Karpas-422 (cell line): ENCODE data around the gene KSR2. TPM values are rescaled to one million over a fixed set of nuclear protein-coding genes. Genes with fewer than 3 reads are reported as not detected.
A peak's percentile ranks its signal among the peaks of the same experiment; 100 is the strongest.

Experiments used
- DNase-seq: peaks from one replicate; pipeline ENCODE4 v3.0.0-alpha.2; 2015
- H2AFZ ChIP-seq: fragments of 200-600 bp; sonication (generic); 2 replicates; pipeline ENCODE4 v1.6.1; 2014; ENCODE audit warnings: antibody characterized with exemption, low read length, mixed read lengths
- H3K27ac ChIP-seq: fragments of 200-600 bp; sonication (generic); 2 replicates; pipeline ENCODE4 v1.5.1; 2014; ENCODE audit warnings: mild to moderate bottlenecking, low read length, moderate library complexity
- H3K27me3 ChIP-seq: fragments of 200-600 bp; sonication (generic); 2 replicates; pipeline ENCODE4 v1.6.1; 2014; ENCODE audit warnings: low read length, mixed read lengths
- H3K36me3 ChIP-seq: fragments of 200-600 bp; sonication (generic); 2 replicates; pipeline ENCODE4 v1.6.1; 2014; ENCODE audit warnings: low read length, mixed read lengths; ENCODE audit not compliant: insufficient read depth
- H3K4me1 ChIP-seq: fragments of 200-600 bp; sonication (generic); 2 replicates; pipeline ENCODE4 v1.6.1; 2014; ENCODE audit warnings: mild to moderate bottlenecking, low read length, mixed read lengths
- H3K4me2 ChIP-seq: fragments of 200-600 bp; sonication (generic); 2 replicates; pipeline ENCODE4 v1.6.1; 2014; ENCODE audit warnings: low read length, low read depth, mild to moderate bottlenecking; ENCODE audit not compliant: poor library complexity, severe bottlenecking
- H3K4me3 ChIP-seq: fragments of 200-600 bp; sonication (generic); 2 replicates; pipeline ENCODE4 v1.5.1; 2014; ENCODE audit warnings: mild to moderate bottlenecking, antibody characterized with exemption, low read length, mixed read lengths
- H3K79me2 ChIP-seq: fragments of 200-600 bp; sonication (generic); 2 replicates; pipeline ENCODE4 v1.6.1; 2014; ENCODE audit warnings: mild to moderate bottlenecking, low read length, mixed read lengths
- H3K9ac ChIP-seq: fragments of 200-600 bp; sonication (generic); 2 replicates; pipeline ENCODE4 v1.6.0; 2014; ENCODE audit warnings: low read length
- H3K9me2 ChIP-seq: fragments of 200-600 bp; sonication (generic), shearing (Covaris generic); replicated peaks from 2 replicates; pipeline ENCODE4 v1.6.0; 2014; ENCODE audit warnings: mild to moderate bottlenecking, low read length, moderate library complexity; ENCODE audit not compliant: insufficient read depth
- H3K9me3 ChIP-seq: fragments of 300-700, 200-600 bp; sonication (generic); 2 replicates; pipeline ENCODE4 v1.6.1; 2014; ENCODE audit warnings: low read length, mixed read lengths
- H4K20me1 ChIP-seq: fragments of 200-600 bp; sonication (generic); 2 replicates; pipeline ENCODE4 v1.6.1; 2014; ENCODE audit warnings: mild to moderate bottlenecking, antibody characterized with exemption, low read length, low read depth; ENCODE audit not compliant: insufficient read depth
- total RNA-seq: library from RNA; depleted of rRNA; stranded (reverse); fragments of >200 nt; shearing (Covaris generic); gene quantifications from 2 replicates; pipeline ENCODE4 v1.2.3, GENCODE V29; 2014; ENCODE audit warnings: low replicate concordance

Gene KSR2
- total RNA-seq, 1 experiment from 2014 or later: 0.04 TPM

- Histone ChIP-seq H3K36me3 (no peaks in the 10 kb centered on the region), H3K4me3 (no peak overlapping the region), H3K4me2 (no peak overlapping the region), H3K4me1 (no peaks in the 10 kb centered on the region), H3K9ac (no peak overlapping the region), H3K27ac (no peak overlapping the region), H2AFZ (no peak overlapping the region), H4K20me1 (no peaks in the 10 kb centered on the region), H3K79me2 (no peaks in the 10 kb centered on the region), H3K27me3 (no peaks in the 10 kb centered on the region), H3K9me2 (no peaks in the 10 kb centered on the region), H3K9me3 (no peaks in the 10 kb centered on the region)
- peak; percentile 2 for DNase-seq
These were observed 441.9 kb downstream of the KSR2 start for GRCh38 chr12:117526757-117527478.

- no peaks in the 10 kb centered on the region for H3K36me3 ChIP-seq
- H3K9me2 ChIP-seq: no peaks in the 10 kb centered on the region
- no peak overlapping the region for H3K27ac ChIP-seq
- H2AFZ ChIP-seq: no peak overlapping the region
- H4K20me1 ChIP-seq: no peaks in the 10 kb centered on the region
- H3K27me3 ChIP-seq: no peaks in the 10 kb centered on the region
- no peak overlapping the region for H3K9ac ChIP-seq
- H3K9me3 ChIP-seq: no peaks in the 10 kb centered on the region
- H3K4me1 ChIP-seq: no peaks in the 10 kb centered on the region
- H3K79me2 ChIP-seq: no peaks in the 10 kb centered on the region
- H3K4me3 ChIP-seq: no peak overlapping the region
- DNase-seq: peak; percentile 16
- H3K4me2 ChIP-seq: no peak overlapping the region
These were observed 443.0 kb downstream of the KSR2 start for GRCh38 chr12:117525766-117526165.

- no peak overlapping the region for H3K4me3 ChIP-seq
- H3K9me3 ChIP-seq: no peaks in the 10 kb centered on the region
- no peaks in the 10 kb centered on the region for H3K79me2 ChIP-seq
- H3K4me1 ChIP-seq: no peaks in the 10 kb centered on the region
- H3K27me3 ChIP-seq: no peaks in the 10 kb centered on the region
- no peak for DNase-seq
- H4K20me1 ChIP-seq: no peaks in the 10 kb centered on the region
- no peak overlapping the region for H3K9ac ChIP-seq
- no peak overlapping the region for H2AFZ ChIP-seq
- H3K4me2 ChIP-seq: no peak overlapping the region
- H3K36me3 ChIP-seq: no peaks in the 10 kb centered on the region
- no peaks in the 10 kb centered on the region for H3K9me2 ChIP-seq
- no peak overlapping the region for H3K27ac ChIP-seq
These were observed 444.0 kb downstream of the KSR2 start for GRCh38 chr12:117524806-117525205.

- H3K27ac ChIP-seq: no peak overlapping the region
- H3K4me1 ChIP-seq: no peaks in the 10 kb centered on the region
These were observed 444.8 kb downstream of the KSR2 start for GRCh38 chr12:117523971-117524370.

GRCh38 chr12:117522559-117522958, 446.2 kb downstream of the KSR2 start:
- Histone ChIP-seq H3K9me3 (no peaks in the 10 kb centered on the region), H3K27ac (no peak overlapping the region), H3K4me2 (no peak overlapping the region), H3K4me3 (no peak overlapping the region), H3K36me3 (no peaks in the 10 kb centered on the region), H3K27me3 (no peaks in the 10 kb centered on the region), H3K9me2 (no peaks in the 10 kb centered on the region), H3K79me2 (no peaks in the 10 kb centered on the region), H2AFZ (no peak overlapping the region), H3K9ac (no peak overlapping the region), H3K4me1 (no peaks in the 10 kb centered on the region), H4K20me1 (no peaks in the 10 kb centered on the region)
- DNase-seq: peak; percentile 30

More at GRCh38 chr12:117523971-117524370, 444.8 kb downstream of the KSR2 start:
- no peak for DNase-seq
- Histone ChIP-seq H3K79me2 (no peaks in the 10 kb centered on the region), H3K36me3 (no peaks in the 10 kb centered on the region), H2AFZ (no peak overlapping the region), H3K9me3 (no peaks in the 10 kb centered on the region), H3K4me3 (no peak overlapping the region), H3K9me2 (no peaks in the 10 kb centered on the region), H3K27me3 (no peaks in the 10 kb centered on the region), H3K4me2 (no peak overlapping the region), H4K20me1 (no peaks in the 10 kb centered on the region), H3K9ac (no peak overlapping the region)

GRCh38 chr12:117521867-117522266, 446.9 kb downstream of the KSR2 start:
- Histone ChIP-seq H3K4me2 (no peak overlapping the region), H3K27ac (no peak overlapping the region), H3K4me1 (no peaks in the 10 kb centered on the region), H2AFZ (no peak overlapping the region), H3K9me2 (no peaks in the 10 kb centered on the region), H4K20me1 (no peaks in the 10 kb centered on the region), H3K9me3 (no peaks in the 10 kb centered on the region), H3K36me3 (no peaks in the 10 kb centered on the region), H3K27me3 (no peaks in the 10 kb centered on the region), H3K79me2 (no peaks in the 10 kb centered on the region), H3K4me3 (no peak overlapping the region), H3K9ac (no peak overlapping the region)
- peak; percentile 1 for DNase-seq

GRCh38 chr12:117521346-117521745, 447.4 kb downstream of the KSR2 start:
- no peak overlapping the region for H2AFZ ChIP-seq
- no peak for DNase-seq
- H3K9me2 ChIP-seq: no peaks in the 10 kb centered on the region
- H4K20me1 ChIP-seq: no peaks in the 10 kb centered on the region
- H3K4me2 ChIP-seq: no peak overlapping the region
- no peak overlapping the region for H3K4me3 ChIP-seq
- H3K79me2 ChIP-seq: no peaks in the 10 kb centered on the region
- no peaks in the 10 kb centered on the region for H3K27me3 ChIP-seq
- H3K36me3 ChIP-seq: no peaks in the 10 kb centered on the region
- H3K27ac ChIP-seq: no peak overlapping the region
- no peaks in the 10 kb centered on the region for H3K9me3 ChIP-seq
- no peak overlapping the region for H3K9ac ChIP-seq
- H3K4me1 ChIP-seq: no peaks in the 10 kb centered on the region

- Histone ChIP-seq H3K4me1 (no peaks in the 10 kb centered on the region), H2AFZ (no peak overlapping the region), H3K9ac (no peak overlapping the region), H3K36me3 (no peaks in the 10 kb centered on the region), H3K27me3 (no peaks in the 10 kb centered on the region), H3K9me3 (no peaks in the 10 kb centered on the region), H3K9me2 (no peaks in the 10 kb centered on the region), H4K20me1 (no peaks in the 10 kb centered on the region), H3K27ac (no peak overlapping the region), H3K79me2 (no peaks in the 10 kb centered on the region), H3K4me2 (no peak overlapping the region), H3K4me3 (no peak overlapping the region)
- DNase-seq: peak; percentile 11
These were observed 450.1 kb downstream of the KSR2 start for GRCh38 chr12:117518594-117519270.
